Measurements from ENCODE around the gene CPNE6.

CPNE6 gene

GRCh38 chr14:24070285-24071143 lies 848 bp upstream of the CPNE6 start:
- peak; percentile 40 for DNase-seq

DNA sequence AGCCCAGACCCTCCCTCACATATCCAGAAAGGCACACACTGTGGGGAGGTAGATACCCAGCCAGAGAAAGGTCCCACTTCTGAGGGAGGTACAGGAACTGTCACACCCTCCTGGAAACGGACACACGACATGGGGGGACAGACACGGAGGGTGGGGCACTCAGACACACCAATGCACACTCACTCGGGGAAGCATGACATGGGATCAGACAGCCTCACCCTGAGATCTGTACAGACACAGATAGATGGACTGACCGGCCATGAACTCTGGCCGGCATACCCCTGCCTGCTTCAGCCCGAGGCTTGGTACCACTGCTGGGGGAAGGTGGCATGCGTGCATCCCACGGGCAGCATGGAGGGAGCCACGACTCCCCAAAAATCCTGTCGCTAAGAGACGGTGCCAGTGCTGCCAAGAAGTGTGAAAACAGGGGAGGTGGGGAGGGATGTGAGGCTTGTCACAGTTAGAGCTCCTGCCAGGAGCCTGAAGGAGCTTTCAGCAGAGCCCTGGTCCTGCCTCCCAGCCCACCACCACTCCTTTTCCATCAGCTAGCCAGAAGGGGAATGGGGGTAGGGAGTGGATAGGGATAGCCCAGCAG lies 571 bp downstream of the CPNE6 start:
- DNase-seq, result no peak

DNA sequence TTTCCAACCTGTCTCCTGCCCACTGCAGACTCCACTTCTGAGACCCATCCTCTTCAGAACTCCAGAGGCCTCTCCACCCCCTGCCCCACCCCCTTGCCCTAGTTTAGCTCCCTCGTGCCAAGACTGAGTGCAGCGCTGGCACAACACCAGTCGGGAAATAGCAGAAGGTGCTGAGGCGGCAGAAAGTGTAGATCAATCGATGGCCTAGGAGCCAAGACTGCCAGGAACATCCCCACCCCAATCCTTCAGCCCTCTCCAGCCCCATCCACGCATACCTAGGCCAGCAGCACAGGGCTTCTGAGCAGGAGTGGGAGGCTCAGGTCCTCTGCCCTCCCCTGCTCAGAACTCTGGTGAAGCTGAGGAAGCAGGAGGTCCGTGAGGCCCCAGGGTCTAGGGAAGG lies 1.1 kb downstream of the CPNE6 start:
- DNase-seq, result no peak

DNA sequence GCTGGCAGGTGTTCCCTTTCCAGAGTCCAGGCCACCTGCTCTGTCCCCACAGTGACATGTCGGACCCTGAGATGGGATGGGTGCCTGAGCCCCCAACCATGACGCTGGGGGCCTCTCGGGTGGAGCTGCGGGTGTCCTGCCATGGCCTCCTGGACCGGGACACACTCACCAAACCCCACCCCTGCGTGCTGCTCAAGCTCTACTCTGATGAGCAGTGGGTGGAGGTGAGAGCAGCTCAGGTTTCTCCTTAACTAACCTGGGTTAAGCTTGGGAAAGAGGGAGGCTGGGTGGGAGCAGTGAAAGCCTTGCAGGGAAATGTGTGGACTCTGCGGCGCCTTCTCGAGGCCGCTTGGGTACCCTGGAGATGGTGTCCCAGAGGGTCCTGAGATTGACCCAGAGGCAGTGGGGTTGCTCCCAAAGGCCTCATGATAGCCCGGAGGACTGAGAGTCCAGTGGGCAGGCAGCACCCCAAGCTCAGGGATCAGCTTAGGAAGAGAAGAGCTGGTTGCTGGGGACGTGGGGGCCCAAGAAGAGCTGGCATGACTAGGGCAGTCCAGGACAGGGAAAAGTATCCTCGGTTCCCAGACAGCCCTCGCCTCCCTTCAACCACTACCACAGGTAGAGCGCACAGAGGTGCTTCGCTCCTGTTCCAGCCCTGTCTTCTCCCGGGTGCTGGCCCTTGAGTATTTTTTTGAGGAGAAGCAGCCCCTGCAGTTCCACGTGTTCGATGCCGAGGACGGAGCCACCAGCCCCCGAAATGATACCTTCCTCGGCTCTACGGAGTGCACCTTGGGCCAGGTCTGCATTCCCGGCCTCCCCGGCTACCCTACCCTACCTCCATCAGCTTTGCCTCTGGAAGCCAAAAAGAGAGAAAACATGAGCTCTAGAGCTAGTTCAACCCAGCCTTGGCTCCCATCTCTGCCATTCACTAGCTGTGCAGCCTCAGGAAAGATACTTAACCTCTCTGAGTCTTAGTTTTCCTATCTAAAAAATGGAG lies 1.8 kb downstream of the CPNE6 start:
- DNase-seq, result no peak

- no peak for DNase-seq
Observed at GRCh38 chr14:24074625-24075484, 3.5 kb downstream of the CPNE6 start.

GRCh38 chr14:24075485-24076301 lies 4.3 kb downstream of the CPNE6 start:
- DNase-seq, result peak; percentile 8

DNA sequence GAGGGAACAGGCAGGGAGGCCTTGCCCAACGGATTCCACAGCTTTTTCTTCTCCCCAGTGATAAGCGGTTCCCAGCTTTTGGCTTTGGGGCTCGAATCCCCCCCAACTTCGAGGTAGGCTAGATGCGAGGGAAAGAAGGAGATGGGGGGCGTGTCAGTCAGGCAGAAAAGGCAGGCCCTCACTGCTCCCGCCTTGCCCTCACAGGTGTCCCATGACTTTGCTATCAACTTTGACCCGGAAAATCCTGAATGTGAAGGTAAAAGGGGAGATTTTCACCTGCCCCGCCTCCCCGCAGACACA lies 4.9 kb downstream of the CPNE6 start:
- DNase-seq, result no peak

DNA sequence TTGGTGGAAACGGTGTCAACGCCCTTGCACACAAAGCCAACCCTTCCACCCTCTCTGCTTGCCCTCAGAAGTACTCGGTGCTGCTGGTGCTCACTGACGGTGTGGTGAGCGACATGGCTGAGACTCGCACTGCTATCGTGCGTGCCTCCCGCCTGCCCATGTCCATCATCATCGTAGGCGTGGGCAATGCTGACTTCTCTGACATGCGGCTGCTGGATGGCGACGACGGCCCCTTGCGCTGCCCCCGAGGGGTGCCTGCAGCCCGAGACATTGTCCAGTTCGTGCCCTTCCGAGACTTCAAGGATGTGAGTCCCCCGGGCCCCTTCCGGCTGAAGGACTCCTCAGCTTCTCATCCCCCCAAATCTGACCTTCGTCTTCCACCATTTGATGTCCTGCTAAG lies 5.7 kb downstream of the CPNE6 start:
- DNase-seq, result no peak

- DNase-seq, result peak; percentile 58
Observed at GRCh38 chr14:24078146-24078545, 6.8 kb downstream of the CPNE6 start.

DNA sequence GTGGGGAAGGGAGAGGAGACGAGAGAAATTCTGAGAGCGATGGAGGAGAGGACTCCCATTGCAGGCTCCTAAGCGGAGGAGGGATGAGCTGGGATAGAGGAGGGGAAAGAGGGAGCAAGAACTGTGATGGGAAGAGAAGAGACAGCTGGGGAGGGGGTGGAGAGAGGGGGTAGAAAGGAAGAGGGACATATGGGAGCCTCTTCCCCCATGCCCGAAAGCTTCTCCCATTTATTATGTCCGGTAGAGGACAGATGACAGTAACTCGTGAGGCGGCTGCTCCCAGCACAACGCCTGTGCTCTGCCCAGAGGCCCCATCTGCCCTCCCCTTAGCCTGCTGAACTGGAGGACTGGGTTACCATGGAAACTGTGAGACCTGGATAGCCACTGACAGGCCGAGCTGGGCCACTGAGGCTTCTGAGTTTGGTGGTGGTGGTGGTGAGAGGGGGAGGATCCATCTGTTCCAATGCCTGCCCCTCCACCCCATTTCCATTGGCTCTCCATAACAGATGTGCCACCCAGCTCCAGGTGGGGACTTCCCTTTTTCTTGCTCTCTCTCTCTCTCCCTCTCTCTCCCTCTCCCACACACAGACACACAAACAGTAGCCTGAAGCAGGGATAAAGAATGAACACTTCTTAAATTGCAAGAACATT lies 8.3 kb downstream of the CPNE6 start:
- peak; percentile 9 for DNase-seq

DNA sequence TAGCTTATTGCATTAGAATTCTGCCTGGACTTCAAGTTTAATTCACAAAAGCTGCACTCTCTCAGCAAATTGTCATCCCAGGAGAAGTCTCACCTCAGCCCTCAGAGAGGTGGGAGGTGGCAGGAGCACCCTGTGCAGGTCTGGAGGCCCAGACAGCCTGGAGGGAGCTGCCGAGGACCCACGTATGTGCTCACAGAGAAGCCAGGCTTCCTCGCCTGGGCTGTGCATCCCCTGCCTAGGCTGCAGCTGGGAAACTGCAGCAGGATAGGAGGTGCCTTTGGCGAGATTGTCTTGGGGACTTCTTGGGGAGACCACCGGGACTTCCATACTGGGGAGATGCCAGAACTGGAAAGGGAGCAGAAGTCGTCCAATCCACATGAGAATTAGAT lies 8.8 kb downstream of the CPNE6 start:
- no peak for DNase-seq

- DNase-seq, result peak; percentile 37
Observed at GRCh38 chr14:24080888-24081738, 9.8 kb downstream of the CPNE6 start.

DNA sequence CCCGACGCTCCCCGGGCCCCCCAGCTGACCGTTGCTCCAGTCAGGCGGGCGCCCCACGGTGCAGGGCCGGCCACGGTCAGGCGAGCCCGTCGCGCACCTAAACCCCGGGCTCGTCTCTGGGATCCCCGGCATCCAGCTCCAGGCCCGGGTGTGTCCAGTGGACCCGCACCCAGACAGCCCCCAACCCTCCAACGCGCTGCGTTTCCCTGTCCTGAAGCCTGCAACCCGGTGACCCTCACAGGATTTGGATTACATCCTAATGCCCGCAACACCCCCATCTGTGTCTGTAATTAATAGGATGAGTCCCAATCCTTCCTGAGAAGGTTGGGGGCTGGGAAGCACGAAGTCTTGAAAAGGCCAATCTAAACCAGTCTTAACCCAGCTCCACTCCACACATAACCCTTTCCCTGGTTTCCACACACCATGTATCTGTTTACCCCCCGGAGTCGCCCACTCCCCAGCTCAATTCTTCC lies 10.4 kb downstream of the CPNE6 start:
- no peak for DNase-seq

GRCh38 chr14:24082411-24083080 lies 11.2 kb downstream of the CPNE6 start:
- DNase-seq, result no peak

GRCh38 chr14:24083462-24083861 lies 12.1 kb downstream of the CPNE6 start:
- no peak for DNase-seq

DNA sequence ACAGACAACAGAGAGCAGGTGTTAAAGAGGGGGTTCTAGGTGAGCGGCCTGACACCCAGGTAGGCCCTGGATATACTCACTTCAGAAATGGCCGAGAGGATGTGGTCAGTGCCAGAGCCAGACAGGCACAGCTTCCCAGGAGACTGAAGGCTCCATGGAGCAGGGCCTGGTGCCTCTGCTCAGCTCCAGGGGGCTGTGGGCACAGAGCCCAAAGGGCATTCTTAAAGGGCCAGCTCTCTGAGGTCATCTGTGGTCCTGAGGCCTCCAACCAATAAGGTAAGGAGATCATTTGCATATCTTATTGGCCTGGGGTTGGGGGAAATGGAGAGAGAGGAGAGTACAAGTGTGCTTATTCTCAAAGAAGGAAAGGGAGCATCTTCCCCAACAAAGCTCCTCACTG lies 13.1 kb downstream of the CPNE6 start:
- DNase-seq, result no peak

DNA sequence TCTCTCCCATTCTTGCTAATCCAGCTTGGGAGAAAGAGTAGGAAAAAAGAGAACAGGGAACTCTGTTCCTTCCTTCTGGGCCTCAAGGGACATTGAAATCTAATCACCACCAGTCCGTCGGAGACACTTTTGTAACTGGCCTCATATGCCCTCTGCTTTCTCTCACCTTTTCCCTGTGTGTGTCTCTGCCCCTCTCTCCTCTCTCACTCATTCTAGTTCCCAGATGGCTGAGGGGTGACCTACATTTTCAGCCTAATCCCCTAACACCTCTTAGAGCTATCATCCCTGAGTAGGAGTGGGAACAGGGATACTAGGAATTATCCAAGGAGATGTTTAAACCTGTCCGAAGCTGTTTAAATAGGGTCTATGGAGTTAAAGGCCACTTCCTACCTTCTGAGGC lies 13.9 kb downstream of the CPNE6 start:
- no peak for DNase-seq

- no peak for DNase-seq
Observed at GRCh38 chr14:24086193-24086955, 15.0 kb downstream of the CPNE6 start.

DNA sequence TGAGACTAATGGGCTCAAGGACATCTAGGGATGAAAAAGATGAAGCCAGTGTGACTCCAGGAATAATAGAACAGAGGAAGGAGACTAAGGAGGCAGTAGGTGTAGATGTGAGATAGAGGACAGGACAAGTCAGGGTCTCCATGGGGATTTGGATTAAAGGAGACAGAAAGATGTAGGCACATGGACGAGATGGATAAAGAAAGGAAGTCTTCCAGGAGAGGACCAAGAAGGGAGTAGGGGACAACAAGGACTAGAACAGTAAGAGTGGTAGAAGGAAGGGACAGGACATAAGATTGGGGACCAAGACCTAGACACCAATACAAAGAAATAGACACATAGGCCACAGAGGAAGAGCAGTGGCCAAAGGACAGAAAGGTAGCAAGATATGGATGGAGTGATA lies 15.6 kb downstream of the CPNE6 start:
- no peak for DNase-seq

Measured in NCI-H1436 (cell line).